GM18511 (cell line): ENCODE measurements around the gene SHB.

Experiments
- ATAC-seq: cut with Tn5 transposase; IDR thresholded peaks from one replicate; pipeline ENCODE4 v1.9.1; 2021; ENCODE audit warnings: mild to moderate bottlenecking, moderate library complexity; ENCODE audit not compliant: unreplicated experiment

The SHB gene

GRCh38 chr9:37994639-37995347 is 74.2 kb downstream of the SHB start:
- ATAC-seq: peak; percentile 78

- ATAC-seq: no peak
Observed at GRCh38 chr9:37992924-37993349, 76.1 kb downstream of the SHB start.

- ATAC-seq: no peak
Observed at GRCh38 chr9:37990404-37991015, 78.5 kb downstream of the SHB start.

- no peak for ATAC-seq
Observed at GRCh38 chr9:37989701-37990100, 79.3 kb downstream of the SHB start.

- ATAC-seq: no peak
Observed at GRCh38 chr9:37988602-37989001, 80.4 kb downstream of the SHB start.

GRCh38 chr9:37988041-37988440 is 81.0 kb downstream of the SHB start:
- ATAC-seq: no peak

GRCh38 chr9:37987467-37987981 is 81.5 kb downstream of the SHB start:
- no peak for ATAC-seq

- peak; percentile 85 for ATAC-seq
Observed at GRCh38 chr9:37986771-37987258, 82.2 kb downstream of the SHB start.

- ATAC-seq: no peak
Observed at GRCh38 chr9:37986001-37986400, 83.0 kb downstream of the SHB start.

GRCh38 chr9:37984672-37985611 is 84.1 kb downstream of the SHB start:
- no peak for ATAC-seq

- no peak for ATAC-seq
Observed at GRCh38 chr9:37984278-37984671, 84.8 kb downstream of the SHB start.

- no peak for ATAC-seq
Observed at GRCh38 chr9:37983381-37984067, 85.5 kb downstream of the SHB start.

- no peak for ATAC-seq
Observed at GRCh38 chr9:37979844-37980243, 89.2 kb downstream of the SHB start.

- no peak for ATAC-seq
Observed at GRCh38 chr9:37978983-37979382, 90.0 kb downstream of the SHB start.

- ATAC-seq: no peak
Observed at GRCh38 chr9:37978481-37978864, 90.6 kb downstream of the SHB start.

- ATAC-seq: no peak
Observed at GRCh38 chr9:37977851-37978480, 91.1 kb downstream of the SHB start.

GRCh38 chr9:37976714-37977477 is 92.1 kb downstream of the SHB start:
- no peak for ATAC-seq

GRCh38 chr9:37975639-37976038 is 93.4 kb downstream of the SHB start:
- no peak for ATAC-seq

GRCh38 chr9:37974506-37975173 is 94.4 kb downstream of the SHB start:
- ATAC-seq: no peak
